ELR (cell line): Measurements from ENCODE around the gene SLTM.
"Not testable (repeated sequence)": the region's sequence is repeated elsewhere in the genome, so short reads cannot be mapped to it uniquely, and the experiment has no call there.

Experiments used
- DNase-seq: peaks from one replicate; pipeline ENCODE4 v3.0.0-alpha.2; 2015; ENCODE audit warnings: low read depth

SLTM gene

DNA sequence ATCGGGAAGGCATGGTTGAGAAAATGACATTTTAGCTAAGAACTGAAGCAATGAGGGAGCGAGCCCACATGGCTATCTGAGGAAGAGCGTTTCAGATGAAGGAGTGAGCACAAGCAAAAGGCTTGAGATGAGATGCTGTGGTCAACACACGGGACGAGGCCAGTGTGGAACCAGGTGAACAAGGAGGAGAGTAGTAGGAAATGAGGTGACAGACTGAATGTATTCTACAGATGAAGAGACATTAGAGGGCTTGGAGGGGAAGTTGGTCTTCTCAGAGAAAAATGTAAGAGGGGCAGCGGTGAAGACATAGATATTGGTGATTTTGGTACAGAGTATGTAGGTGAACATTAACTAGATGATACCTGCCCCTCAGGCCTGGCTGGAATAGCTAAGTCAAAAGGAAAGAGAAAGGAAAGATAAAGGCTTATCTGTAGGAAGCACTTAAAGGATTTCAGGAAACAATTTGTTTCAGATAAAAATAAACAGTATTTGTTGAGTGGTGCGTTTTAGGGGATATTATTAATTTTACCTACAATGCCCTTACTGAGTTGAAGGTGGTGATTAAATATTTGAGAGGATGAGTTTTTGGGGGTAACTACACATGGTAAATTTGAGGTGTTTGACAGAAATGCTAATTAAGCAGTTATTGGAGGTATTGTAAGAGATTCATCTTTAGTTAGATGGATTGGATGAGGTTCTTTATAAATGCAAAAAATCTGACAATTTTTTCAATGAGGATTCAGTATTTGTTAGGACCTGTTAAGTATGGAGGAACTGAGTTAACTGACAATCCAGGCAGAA, 57.0 kb downstream of the SLTM start:
- DNase-seq, result no peak

DNA sequence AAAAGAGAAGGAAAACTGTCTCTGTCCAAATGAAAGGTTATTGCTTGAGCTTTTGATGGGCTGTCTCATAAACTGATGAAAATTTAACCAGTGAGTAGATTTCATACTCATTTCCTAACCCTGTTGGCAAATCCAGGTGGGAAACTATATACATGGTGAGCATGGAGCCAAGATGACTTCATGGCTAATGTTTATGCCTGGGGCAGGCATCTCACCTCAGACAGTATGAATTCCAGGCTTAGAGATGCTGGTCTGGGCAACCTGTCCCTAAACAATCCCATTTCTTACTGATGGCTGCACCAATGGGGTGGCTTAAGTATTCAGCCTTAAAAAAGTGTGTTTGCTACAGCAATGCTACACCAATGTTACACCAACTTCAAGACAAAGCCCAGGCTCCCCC, 58.1 kb downstream of the SLTM start:
- peak; percentile 7 for DNase-seq

DNA sequence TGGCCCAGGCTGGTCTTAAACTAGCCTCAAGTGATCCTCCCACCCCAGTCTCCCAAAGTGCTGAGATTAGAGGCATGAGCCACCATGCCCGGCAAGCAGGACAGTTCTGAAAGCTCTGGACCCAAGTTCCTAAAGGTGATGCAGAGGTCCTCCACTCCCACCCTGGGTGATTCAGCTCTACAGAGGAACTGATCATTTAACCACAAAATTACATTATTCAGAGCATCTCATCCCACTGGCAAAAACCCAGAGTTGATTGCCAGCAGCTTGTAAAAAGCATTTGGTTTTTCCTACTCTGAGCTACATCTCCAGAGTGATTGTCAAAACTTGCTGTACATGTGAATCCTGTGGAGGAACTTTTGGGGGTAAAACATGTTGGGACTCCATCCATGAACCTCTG, 60.2 kb downstream of the SLTM start:
- peak; percentile 81 for DNase-seq

DNA sequence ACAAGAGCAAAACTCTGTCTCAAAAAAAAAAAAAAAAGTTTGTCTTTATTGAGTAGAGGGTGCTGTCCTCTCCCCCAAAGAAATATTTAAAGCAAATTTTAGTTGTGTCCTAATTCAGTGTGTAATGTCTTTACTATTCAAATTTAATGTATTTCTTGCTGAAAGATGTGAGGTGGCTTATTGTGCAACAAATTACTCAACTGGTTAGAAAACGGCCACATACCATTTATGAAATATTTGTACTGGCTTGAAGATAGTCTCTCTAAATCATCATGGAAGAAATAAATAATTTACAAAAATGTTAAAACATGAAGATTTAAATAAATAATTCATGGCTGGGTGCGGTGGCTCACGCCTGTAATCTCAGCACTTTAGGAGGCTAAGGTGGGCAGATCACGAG, 63.0 kb downstream of the SLTM start:
- peak; percentile 19 for DNase-seq

DNA sequence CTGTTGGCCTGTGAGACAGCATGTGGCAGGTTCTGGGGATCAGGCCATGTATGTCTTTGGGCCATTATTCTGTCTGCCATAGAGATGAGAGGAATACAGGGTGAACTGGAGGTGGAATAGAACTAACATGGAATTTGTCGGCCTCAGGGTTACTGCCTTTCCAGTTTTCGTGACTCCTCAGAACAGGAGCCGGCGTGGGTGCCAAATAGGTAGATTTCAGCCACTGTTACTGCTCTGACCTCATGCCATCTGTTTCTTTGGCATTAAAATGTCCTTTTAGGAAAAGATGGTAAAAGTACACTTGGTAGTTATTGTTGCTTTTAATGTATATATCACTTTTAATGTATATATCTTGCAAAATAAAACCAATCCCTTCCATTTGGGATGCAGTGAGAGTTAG, 65.6 kb downstream of the SLTM start:
- no peak for DNase-seq

DNA sequence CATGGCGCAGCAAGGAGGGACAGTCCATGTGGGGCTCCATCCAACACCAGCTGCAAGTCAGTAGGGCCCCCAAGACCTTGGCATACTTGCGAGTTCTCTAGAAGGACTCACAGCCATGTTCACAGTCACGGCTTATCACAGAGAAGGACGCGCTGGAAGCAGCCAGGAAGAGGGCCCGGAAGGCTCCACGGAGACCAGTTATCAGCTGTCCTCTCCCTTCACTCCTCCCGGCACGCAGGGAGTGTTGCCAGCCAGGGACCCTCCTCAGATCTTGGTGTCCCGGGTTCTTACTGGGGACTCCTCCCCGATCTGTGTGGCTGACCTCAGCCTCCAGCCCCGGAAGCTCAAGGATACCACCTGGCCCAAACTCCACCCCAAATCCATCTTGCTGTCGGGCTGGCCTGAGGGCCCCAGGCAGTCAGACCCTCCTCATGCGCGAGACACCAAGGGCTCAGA, 68.0 kb downstream of the SLTM start:
- no peak for DNase-seq

DNA sequence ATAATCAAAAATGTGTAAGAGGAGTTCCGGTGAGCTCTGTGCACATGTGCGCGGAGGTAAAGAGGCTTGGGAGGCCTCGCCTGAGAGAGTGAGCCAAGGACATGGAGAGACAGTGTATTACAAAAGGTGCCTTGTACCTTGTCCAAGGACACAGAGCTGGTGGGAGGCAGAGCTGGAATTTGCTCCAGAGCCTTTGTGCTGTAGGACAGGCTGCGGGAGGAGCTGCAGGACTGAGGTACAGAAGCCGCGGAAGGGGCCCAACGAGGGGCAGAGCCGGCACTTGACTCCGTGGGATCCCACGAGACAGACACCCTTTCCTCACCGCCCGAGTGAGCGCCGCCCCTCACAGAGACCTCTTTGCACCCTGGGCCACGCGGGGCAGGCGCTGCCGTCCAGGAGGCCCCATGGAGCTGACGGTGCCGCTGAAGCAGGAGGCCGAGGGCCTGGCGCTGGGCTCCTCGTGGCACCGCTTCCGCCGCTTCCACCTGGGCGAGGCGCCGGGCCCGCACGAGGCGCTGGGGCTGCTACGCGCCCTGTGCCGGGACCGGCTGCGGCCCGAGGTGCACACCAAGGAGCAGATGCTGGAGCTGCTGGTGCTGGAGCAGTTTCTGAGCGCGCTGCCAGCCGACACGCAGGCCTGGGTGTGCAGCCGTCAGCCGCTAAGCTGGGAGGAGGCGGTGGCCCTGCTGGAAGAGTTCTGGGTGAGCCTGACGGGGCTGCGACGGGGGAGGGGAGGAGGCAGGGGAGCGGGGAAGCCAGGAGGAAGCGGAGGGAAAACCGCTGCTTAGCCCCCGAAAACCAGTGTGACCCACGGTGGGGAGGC, 68.7 kb downstream of the SLTM start:
- DNase-seq, result no peak

DNA sequence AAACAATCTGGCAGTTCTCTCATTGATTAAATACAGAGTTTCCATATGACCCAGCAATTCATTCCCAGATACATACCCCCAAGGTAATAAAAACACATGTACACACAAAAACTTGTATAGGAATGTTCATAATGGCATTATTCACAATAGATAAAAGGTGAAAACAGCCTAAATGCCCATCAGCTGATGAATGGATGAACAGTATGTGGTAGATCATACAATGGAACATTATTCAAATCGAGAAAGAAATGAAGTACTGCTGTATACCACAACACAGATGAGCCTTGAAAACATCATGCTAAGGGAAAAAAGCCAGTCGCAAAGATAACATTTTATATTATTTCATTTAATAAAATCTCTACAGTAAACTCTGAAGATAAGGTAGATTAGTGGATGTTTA, 71.2 kb downstream of the SLTM start:
- DNase-seq, result no peak

DNA sequence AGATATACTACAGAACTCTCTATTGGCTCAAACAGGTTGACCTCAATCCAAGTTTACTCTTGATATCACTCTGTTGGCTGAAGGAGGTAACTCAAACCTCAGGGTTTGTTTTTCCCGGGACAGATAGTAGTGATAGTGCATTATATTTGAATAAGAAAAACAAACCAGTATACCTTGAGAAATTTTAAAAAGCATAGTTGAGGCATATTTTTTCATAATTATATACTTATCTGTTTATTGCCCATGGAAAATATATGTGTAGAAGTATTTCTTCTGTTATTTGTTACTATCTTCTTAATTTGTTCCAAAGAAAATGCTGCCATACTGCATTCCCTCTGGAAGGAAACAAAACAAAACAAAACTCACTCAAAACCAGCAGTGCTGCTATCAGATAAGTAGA, 76.9 kb downstream of the SLTM start:
- DNase-seq, result not testable (repeated sequence)

DNA sequence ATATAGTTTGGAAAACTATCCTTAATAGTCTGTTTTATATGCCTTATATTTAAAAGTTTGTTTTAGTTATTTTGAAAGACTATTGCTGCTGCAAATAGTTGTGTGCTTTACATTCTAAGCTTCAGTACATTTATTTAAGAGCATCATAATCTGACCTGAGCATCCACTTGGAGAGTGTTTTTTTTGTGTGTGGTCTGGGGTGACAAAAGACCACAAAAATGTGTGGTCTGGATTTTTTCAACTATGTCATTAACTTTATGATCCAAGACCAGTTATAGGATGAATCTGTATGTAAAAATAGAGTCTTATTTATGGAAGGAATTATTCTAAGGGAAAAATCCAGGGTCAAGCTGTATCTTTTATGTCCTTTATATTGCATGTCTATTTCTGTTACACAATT, 77.4 kb downstream of the SLTM start:
- peak; percentile 46 for DNase-seq

DNA sequence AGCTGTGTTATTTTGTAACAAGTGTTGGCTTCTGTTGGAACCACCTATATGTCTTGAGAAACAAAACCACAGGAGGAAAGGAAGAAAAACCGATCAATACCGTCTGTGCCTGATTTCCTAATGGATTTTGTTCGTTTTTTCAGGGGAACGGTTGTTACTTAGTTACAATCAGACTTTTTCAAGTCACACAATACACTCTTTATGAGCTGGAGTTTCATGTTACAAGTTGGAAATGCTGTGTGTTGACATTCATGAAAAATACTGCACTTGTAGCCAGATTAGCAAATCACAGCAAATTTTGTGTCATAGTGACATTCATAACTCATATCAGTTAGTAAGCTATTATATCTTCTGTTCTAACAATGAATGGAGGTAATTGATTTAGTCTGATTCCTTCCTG, 78.9 kb downstream of the SLTM start:
- no peak for DNase-seq

DNA sequence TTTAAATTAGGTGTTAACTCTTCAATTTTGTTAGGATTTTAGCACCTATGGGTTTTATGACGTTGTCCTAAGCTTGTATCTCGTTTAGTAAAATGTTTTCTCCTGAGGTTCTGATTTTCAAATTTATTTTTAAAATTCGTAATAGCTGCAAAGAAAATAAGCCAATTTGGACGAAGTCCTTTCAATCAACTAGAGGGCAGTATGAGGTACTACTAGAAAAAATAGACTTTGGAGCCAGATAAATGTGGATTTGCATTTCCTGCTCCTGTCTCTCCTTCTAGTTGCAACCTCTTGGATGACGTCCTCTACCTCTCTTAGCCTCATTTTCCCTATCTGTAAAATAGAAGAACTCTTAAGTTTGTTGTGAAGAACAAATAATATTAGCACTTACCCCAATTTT, 81.1 kb downstream of the SLTM start:
- peak; percentile 48 for DNase-seq

DNA sequence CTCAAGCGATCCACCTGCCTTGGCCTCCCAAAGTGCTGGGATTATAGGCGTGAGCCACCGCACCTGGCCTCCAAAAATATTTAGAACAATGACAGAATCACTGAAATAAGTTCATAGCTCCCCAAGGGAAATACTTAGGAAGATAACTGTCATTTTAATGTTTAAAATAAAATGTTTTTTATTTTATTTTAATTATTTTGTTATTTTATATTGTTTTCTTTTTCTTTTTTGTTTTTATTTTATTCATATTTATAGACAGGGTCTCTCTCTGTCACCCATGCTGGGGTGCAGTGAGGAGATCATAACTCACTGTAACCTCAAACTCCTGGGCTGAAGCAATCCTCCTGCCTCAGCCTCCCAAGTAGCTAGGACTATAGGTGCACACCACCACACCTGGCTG, 82.3 kb downstream of the SLTM start:
- DNase-seq, result not testable (repeated sequence)

DNA sequence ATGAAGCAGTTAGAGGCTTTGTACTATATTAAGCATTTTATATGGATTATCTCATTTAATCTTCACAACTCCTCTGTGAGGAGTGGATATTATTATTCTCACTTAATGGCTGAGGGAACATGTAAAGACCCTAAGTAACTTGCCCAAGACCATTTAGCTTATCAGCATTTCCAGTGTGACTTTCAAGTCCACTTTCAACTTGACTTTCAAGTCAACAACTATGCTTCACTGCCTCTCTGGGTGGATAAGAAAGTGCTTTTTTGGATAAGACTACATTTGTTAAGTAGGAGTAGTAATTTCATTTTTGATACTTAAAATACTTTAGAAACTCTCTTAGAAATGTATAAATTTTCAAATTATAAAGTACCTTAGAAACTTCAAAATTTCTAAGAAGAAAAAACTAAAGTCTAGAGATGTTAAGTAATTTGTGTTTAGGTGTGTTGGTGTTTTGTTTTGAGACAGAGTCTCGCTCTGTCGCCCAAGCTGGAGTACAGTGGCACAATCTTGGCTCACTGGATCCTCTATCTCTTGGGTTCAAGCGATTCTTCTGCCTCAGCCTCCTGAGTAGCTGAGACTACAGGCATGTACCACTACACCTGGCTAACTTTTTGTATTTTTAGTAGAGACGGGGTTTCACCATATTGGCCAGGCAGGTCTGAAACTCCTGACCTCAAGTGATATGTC, 90.6 kb downstream of the SLTM start:
- no peak for DNase-seq

DNA sequence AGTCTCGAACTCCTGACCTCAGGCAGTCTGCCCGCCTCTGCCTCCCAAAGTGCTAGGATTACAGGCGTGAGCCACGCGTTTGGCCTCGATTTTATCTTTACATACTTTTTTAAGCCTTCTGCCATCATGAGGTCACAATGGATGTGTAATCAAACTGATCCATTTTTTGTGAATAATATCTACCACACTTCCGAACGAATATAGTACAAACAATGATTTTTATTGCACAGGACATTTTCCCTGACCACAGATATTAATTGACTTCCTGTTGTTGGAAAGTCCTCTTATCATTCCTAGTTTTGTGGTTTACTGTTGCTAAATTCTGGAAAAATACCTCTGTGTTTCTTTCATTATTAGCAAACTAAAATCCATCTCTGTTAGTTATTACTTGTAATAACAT, 93.4 kb downstream of the SLTM start:
- DNase-seq, result peak; percentile 16

DNA sequence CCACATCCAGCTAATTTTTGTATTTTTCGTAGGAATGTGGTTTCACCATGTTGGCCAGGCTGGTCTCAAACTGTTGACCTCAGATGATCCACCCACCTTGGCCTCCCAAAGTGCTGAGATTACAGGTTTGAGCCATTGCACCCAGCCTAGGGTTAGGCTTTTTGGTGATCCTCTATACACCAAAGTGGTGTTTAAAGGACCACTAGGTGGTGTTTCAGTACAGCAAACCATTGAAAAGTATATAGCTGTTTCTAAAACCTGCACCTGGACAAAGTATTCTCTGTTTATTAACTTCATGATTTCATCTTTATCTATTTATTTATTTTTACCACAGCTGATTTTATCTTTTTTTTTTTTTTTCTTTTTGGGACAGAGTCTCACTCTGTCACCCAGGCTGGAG, 94.0 kb downstream of the SLTM start:
- DNase-seq, result peak; percentile 33

DNA sequence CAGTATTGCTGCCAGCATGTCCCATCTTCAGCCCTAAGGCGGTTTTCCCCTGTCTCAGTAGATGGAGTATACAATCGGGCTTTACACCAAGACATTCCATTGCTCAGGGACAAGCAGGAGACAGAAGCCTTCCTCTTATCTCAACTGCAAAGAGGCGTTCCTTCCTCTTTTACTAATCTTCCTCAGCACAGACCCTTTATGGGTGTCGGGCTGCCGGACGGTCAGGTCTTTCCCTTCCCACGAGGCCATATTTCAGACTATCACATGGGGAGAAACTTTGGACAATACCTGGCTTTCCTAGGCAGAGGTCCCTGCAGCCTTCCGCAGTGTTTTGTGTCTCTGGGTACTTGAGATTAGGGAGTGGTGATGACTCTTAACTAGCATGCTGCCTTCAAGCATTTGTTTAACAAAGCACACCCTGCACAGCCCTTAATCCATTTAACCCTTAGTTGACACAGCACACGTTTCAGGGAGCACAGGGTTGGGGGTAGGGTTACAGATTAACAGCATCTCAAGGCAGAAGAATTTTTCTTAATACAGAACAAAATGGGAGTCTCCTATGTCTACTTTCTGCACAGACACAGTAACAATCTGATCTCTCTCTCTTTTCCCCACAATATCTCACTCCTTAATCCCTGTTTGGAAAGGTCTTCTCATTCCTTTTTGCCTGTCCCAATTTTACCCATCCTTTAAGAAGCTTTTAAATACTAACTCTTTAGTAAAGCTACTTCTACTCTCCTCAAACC, 99.6 kb downstream of the SLTM start:
- DNase-seq, result not testable (repeated sequence)

DNA sequence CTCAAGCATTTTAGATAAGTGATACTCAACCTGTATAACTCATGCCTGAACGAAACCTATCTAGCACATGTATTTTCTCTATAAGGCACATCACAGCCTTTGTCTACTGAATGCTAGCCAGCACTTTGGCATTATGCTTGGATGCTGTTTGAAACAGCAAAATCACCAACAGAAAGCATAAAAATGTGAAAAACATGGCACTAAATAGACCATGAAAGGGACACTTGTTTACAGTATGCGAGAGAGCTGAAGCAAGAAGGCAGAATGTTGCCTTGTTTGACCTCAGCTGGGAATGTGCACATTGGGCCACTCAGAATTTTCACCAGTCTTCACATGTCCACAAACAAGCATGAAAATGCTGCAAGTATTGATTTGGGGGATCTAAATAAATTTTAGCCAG, 102.9 kb downstream of the SLTM start:
- DNase-seq, result no peak
